Duodenal mucosa (tissue), 2 donors: ENCODE measurements around the gene PARD3B.

Experiments used
- H3K27ac ChIP-seq: one replicate; pipeline ENCODE4 v1.7.0; 2013; ENCODE audit warnings: low read depth, low read length
- H3K27me3 ChIP-seq, 2 donors: one replicate each; pipeline ENCODE4 v1.7.0; 2013; ENCODE audit warnings: low read length in 2 of 2, control low read depth in 1 of 2; ENCODE audit not compliant: insufficient read depth in 2 of 2, control insufficient read depth in 1 of 2
- H3K36me3 ChIP-seq, 2 donors: one replicate each; pipeline ENCODE4 v1.7.0; 2013; ENCODE audit warnings: low read length in 2 of 2, control low read depth in 1 of 2; ENCODE audit not compliant: insufficient read depth in 2 of 2, control insufficient read depth in 1 of 2
- H3K4me1 ChIP-seq, 2 donors: one replicate each; pipeline ENCODE4 v1.7.0; 2013; ENCODE audit warnings: low read length in 2 of 2, control low read depth in 1 of 2; ENCODE audit not compliant: insufficient read depth in 2 of 2, control insufficient read depth in 1 of 2
- H3K4me3 ChIP-seq, 2 donors: one replicate each; pipeline ENCODE4 v1.7.0; 2013; ENCODE audit warnings: low read length in 2 of 2, low read depth in 1 of 2
- H3K9ac ChIP-seq, 2 donors: one replicate each; pipeline ENCODE4 v1.7.0; 2013; ENCODE audit warnings: low read length in 2 of 2, low read depth in 1 of 2
- H3K9me3 ChIP-seq, 2 donors: one replicate each; pipeline ENCODE4 v1.7.0; 2013; ENCODE audit warnings: low read length in 2 of 2, control low read depth in 1 of 2; ENCODE audit not compliant: control insufficient read depth in 1 of 2

Gene PARD3B

DNA sequence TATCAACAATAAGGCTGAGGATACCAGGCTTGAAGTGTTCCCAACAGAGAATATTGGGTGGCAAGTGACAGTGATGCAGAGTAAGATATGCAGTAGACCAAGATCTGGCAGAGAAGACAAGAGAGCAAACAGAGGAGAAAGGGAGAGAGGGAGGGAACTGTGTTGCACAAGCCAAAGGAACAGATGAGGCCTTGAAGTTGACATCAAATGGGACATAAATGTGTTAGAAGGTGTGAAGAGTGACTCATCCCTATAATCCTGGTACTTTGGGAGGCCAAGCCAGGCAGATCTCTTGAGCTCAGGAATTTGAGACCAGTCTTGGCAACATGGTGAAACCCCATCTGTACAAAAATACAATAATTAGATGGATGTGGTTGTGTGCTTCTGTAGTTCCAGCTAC is 342.9 kb downstream of the PARD3B start:
- no peak overlapping the region for H3K9ac ChIP-seq
- no peak overlapping the region for H3K4me3 ChIP-seq
- no peaks in the 10 kb centered on the region for H3K36me3 ChIP-seq
- H3K4me1 ChIP-seq, result no peaks in the 10 kb centered on the region
- H3K27ac ChIP-seq, result no peak overlapping the region
- no peaks in the 10 kb centered on the region for H3K9me3 ChIP-seq
- no peaks in the 10 kb centered on the region for H3K27me3 ChIP-seq

DNA sequence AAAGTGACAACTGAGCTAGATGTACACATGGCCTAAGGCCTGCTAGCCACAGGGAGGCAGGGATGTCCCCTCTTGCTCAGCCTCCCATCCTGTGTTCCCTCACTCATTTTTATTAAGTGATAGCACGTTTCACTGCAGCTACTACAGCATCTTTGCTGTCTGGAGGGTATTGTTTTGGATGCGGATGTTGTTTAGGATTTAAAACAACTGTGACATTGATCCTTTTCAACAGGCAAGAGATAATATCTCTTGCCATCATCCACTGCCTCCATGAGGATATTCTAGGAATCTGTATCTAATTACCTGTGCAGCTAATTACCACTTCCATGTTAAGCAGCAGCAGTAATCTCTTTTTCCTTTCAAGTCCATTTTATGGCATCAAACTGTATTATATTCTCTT is 345.4 kb downstream of the PARD3B start:
- H3K36me3 ChIP-seq, result no peaks in the 10 kb centered on the region
- no peaks in the 10 kb centered on the region for H3K9me3 ChIP-seq
- H3K4me3 ChIP-seq, result no peak overlapping the region
- H3K4me1 ChIP-seq, result no peaks in the 10 kb centered on the region
- H3K27me3 ChIP-seq, result no peaks in the 10 kb centered on the region
- no peak overlapping the region for H3K9ac ChIP-seq
- H3K27ac ChIP-seq, result no peak overlapping the region

DNA sequence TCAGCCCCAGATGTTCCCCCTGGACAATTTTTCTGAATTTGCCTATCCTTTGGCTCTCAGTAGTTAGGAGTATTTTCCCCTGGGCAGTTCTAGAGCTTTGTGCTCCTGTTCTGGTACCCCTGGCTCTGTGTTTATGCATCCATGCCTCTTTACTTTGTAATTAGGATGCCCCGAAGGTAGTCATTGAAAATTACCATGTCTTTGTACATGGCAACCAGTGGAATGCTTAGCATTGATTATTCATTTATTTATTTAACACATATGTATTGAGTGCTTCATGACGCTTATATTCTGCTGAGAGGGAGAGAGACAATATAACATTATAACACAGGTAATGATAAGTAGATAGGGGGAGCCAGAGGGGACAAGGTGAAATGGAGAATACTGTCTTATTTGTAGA is 346.5 kb downstream of the PARD3B start:
- Histone ChIP-seq H3K27me3 (no peaks in the 10 kb centered on the region), H3K4me3 (no peak overlapping the region), H3K36me3 (no peaks in the 10 kb centered on the region), H3K9ac (no peak overlapping the region), H3K9me3 (no peaks in the 10 kb centered on the region), H3K4me1 (no peaks in the 10 kb centered on the region), H3K27ac (no peak overlapping the region)

DNA sequence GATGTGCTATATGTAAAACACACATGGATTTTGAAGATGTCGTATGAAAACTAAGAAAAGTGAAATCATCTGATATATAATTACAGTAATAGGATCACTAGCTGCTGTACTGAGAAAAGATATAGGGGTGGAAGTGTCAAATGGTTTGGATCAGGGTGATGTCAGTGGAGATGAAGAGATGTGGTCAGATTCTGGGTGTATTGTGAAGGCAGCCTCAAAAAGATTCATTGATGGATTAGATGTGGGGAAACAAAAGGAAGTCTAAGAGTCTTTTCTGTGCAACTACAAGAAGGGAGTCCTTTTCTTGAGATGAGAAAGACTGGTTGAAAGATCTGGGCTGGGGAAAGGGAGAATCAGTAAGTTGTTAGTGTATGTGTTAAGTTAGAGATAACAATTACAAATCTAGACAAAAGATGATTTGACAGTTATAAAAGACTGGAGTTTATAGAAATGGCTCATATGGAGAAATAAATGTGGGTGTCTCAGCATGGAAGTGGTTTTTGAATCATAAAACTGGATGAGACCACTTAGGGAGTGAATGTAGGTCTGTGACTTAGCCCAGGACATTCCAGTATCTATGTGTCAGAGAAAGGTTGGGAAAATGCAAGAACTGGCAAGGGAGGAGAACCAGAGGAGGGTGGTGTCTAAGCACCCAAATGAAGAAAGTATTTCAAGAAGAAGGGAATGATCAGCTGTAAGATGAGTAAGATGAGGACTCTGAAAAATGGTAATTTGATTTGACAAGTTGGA is 347.4 kb downstream of the PARD3B start:
- Histone ChIP-seq H3K36me3 (no peaks in the 10 kb centered on the region), H3K9me3 (no peaks in the 10 kb centered on the region), H3K27me3 (no peaks in the 10 kb centered on the region), H3K4me1 (no peaks in the 10 kb centered on the region), H3K27ac (no peak overlapping the region), H3K4me3 (no peak overlapping the region), H3K9ac (no peak overlapping the region)

DNA sequence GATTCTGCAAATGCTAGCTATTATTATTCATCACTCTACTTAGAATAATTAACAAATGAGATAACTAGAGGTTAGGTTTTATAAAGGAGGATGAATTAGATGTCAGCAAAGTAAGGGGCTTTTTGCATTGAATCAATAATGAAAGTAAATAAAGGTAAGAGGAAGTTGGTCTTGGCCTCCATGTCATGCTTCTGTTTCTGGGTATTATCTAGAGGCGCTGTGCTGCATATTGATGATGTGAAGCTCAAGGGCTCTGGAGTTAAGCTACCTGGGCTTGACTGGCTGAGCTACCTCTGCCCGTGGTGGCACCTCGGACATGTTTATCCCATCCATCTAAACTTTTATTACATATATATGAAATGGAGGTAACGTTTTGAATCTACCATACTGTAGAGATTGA is 350.9 kb downstream of the PARD3B start:
- Histone ChIP-seq H3K4me3 (no peak overlapping the region), H3K36me3 (no peaks in the 10 kb centered on the region), H3K9me3 (no peaks in the 10 kb centered on the region), H3K9ac (no peak overlapping the region), H3K27ac (no peak overlapping the region), H3K27me3 (no peaks in the 10 kb centered on the region), H3K4me1 (no peaks in the 10 kb centered on the region)

DNA sequence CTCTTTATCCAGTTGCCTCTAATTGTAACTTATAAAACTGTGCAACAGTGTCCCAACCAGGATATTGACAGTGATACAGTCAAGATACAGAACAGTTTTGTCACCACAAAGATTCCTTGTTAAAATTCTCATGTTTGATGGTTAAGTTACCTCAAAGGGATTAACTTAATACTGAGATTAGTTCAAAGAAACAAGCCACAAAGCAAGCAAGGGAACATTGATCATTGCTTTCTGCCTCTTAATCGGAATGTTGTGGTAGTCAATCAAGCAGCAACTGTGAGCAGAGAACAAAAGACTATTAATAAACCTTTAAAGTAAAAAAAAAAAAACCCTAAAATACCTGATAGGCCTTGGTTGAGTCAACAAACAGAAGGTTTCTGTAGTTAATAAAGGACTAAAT is 352.3 kb downstream of the PARD3B start:
- no peaks in the 10 kb centered on the region for H3K9me3 ChIP-seq
- no peak overlapping the region for H3K27ac ChIP-seq
- H3K36me3 ChIP-seq, result no peaks in the 10 kb centered on the region
- no peak overlapping the region for H3K4me3 ChIP-seq
- H3K27me3 ChIP-seq, result no peaks in the 10 kb centered on the region
- no peaks in the 10 kb centered on the region for H3K4me1 ChIP-seq
- H3K9ac ChIP-seq, result no peak overlapping the region

DNA sequence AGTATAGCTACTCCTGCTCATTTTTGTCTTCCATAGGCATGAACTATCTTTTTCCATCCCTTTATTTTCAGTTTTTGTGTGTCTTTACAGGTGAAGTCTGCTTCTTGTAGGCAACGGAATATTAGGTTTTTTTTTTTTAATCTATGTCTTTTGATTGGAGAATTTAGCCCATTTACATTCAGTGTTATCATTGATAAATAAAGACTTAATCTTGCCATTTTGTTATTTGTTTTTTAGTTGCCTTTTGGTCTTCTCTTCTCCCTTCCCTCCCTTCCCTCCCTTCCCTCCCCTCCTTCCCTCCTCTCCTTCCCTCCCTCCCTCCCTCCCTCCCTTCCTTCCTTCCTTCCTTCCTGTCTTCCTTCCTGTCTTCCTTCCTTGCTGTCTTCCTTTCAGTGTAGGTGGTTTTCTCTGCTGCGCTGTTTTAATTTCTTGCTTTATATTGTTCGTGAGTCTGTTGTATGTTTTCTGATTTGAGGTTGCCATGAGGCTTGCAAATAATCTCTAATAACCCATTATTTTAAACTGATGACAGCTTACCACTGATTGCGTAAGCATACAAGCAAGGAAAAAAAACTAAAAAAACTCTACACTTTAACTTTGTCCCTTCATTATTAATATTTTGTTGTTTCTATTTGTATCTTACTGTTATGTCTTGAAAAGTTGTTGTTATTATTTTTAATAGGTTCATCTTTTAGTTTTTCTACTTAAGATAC is 353.8 kb downstream of the PARD3B start:
- H3K9me3 ChIP-seq, result no peaks in the 10 kb centered on the region
- H3K36me3 ChIP-seq, result no peaks in the 10 kb centered on the region
- no peak overlapping the region for H3K9ac ChIP-seq
- no peaks in the 10 kb centered on the region for H3K27me3 ChIP-seq
- H3K27ac ChIP-seq, result no peak overlapping the region
- H3K4me3 ChIP-seq, result no peak overlapping the region
- no peaks in the 10 kb centered on the region for H3K4me1 ChIP-seq

DNA sequence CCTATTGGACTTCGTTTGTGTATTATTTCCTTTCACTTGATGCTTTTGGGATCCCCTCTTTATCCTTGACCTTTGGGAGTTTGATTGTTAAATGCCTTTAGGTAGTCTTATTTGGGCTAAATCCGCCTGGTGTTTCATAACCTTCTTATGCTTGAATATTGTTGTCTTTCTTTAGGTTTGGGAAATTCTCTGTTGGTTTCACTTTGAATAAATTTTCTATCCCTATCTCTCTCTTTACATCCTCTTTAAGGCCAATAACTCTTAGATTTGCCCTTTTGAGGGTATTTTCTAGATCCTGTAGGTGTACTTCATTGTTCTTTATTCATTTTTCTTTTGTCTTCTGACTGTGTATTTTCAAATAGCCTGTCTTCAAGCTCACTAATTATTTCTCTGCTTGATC is 354.7 kb downstream of the PARD3B start:
- Histone ChIP-seq H3K27ac (no peak overlapping the region), H3K4me1 (no peaks in the 10 kb centered on the region), H3K4me3 (no peak overlapping the region), H3K9ac (no peak overlapping the region), H3K36me3 (no peaks in the 10 kb centered on the region), H3K27me3 (no peaks in the 10 kb centered on the region), H3K9me3 (no peaks in the 10 kb centered on the region)

DNA sequence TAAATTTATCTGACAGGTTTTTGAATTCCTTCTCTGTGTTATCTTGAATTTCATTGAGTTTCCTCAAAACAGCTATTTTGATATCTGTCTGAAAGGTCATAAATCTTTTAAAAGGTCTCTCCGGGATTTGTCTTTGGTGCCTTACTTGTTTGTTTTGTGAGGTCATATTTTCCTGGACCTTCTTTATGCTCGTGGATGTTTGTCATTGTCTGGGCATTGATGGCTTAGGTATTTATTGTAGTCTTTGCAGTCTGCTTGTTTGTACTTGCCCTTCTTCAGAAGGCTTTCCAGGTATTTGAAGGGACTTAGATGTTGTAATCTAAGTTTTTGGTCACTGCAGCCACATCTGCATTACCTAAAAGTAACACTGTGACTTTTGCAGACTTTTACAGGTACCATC is 355.2 kb downstream of the PARD3B start:
- no peak overlapping the region for H3K4me3 ChIP-seq
- no peaks in the 10 kb centered on the region for H3K36me3 ChIP-seq
- H3K4me1 ChIP-seq, result no peaks in the 10 kb centered on the region
- no peaks in the 10 kb centered on the region for H3K9me3 ChIP-seq
- H3K27me3 ChIP-seq, result no peaks in the 10 kb centered on the region
- no peak overlapping the region for H3K27ac ChIP-seq
- H3K9ac ChIP-seq, result no peak overlapping the region

DNA sequence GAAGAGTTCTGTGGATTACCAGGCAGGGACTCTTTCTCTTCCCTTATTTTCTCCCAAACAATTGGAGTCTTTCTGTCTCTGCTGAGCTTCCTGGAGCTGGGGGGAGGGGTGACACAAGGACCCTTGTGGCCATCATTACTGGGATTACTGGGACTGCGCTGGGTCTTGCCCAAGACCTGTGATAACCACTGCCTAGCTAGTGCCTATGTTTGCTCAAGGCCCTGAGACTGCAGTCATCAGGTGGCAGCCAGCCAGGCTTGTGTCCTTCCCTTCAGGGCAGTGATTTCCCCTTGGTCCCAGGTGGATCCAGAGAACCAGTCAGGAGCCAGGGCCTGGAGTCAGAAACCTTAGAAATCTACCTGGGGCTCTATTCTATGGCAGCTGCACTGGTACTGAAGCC is 355.6 kb downstream of the PARD3B start:
- no peaks in the 10 kb centered on the region for H3K36me3 ChIP-seq

More for the DNA sequence above, 355.6 kb downstream of the PARD3B start:
- Histone ChIP-seq H3K9me3 (no peaks in the 10 kb centered on the region), H3K4me1 (no peaks in the 10 kb centered on the region), H3K27ac (no peak overlapping the region), H3K27me3 (no peaks in the 10 kb centered on the region), H3K4me3 (no peak overlapping the region), H3K9ac (no peak overlapping the region)
